ENCODE measurements around the gene HEATR5A.

HEATR5A gene

GRCh38 chr14:31275731-31276130 lies 144.6 kb downstream of the HEATR5A start:
- H3K79me2 ChIP-seq (ENCODE audit: insufficient read depth, low read depth), result no peaks in the 10 kb centered on the region
- H3K36me3 ChIP-seq (ENCODE audit: insufficient read depth), result no peaks in the 10 kb centered on the region
- H3K4me3 ChIP-seq (IDR thresholded peaks at IDR 0.05; ENCODE audit: insufficient read depth, low read depth, low read length), result no peak overlapping the region
- no peaks in the 10 kb centered on the region for H3K27me3 ChIP-seq (ENCODE audit: insufficient read depth, low read depth)
- TF ChIP-seq CTCF (conservative IDR thresholded peaks at IDR 0.05; ENCODE audit: low read depth, low read length), result no peak
- H2AFZ ChIP-seq (ENCODE audit: low read depth), result no peak overlapping the region
- no peaks in the 10 kb centered on the region for H4K20me1 ChIP-seq (ENCODE audit: insufficient read depth)
- no peak overlapping the region for H3K27ac ChIP-seq
- no peak overlapping the region for H3K9ac ChIP-seq
- H3K4me1 ChIP-seq (ENCODE audit: low read depth, poor library complexity, severe bottlenecking), result no peaks in the 10 kb centered on the region
- H3K4me2 ChIP-seq, result no peak overlapping the region

- no peak overlapping the region for H3K27ac ChIP-seq
- no peak overlapping the region for H2AFZ ChIP-seq (ENCODE audit: low read depth)
- no peaks in the 10 kb centered on the region for H3K36me3 ChIP-seq (ENCODE audit: insufficient read depth)
- no peak overlapping the region for H3K4me3 ChIP-seq (IDR thresholded peaks at IDR 0.05; ENCODE audit: insufficient read depth, low read depth, low read length)
- no peaks in the 10 kb centered on the region for H3K27me3 ChIP-seq (ENCODE audit: insufficient read depth, low read depth)
- no peaks in the 10 kb centered on the region for H3K4me1 ChIP-seq (ENCODE audit: low read depth, poor library complexity, severe bottlenecking)
- TF ChIP-seq CTCF (conservative IDR thresholded peaks at IDR 0.05; ENCODE audit: low read depth, low read length), result no peak
- H4K20me1 ChIP-seq (ENCODE audit: insufficient read depth), result no peaks in the 10 kb centered on the region
- H3K79me2 ChIP-seq (ENCODE audit: insufficient read depth, low read depth), result no peaks in the 10 kb centered on the region
- no peak overlapping the region for H3K4me2 ChIP-seq
- H3K9ac ChIP-seq, result no peak overlapping the region
Measured at GRCh38 chr14:31271648-31272047, 148.7 kb downstream of the HEATR5A start.

- TF ChIP-seq CTCF (conservative IDR thresholded peaks at IDR 0.05; ENCODE audit: low read depth, low read length), result peak; percentile 62
- Histone ChIP-seq H4K20me1 (ENCODE audit: insufficient read depth) (no peaks in the 10 kb centered on the region), H2AFZ (ENCODE audit: low read depth) (no peak overlapping the region), H3K4me2 (no peak overlapping the region), H3K4me3 (IDR thresholded peaks at IDR 0.05; ENCODE audit: insufficient read depth, low read depth, low read length) (no peak overlapping the region), H3K36me3 (ENCODE audit: insufficient read depth) (no peaks in the 10 kb centered on the region), H3K27me3 (ENCODE audit: insufficient read depth, low read depth) (no peaks in the 10 kb centered on the region), H3K79me2 (ENCODE audit: insufficient read depth, low read depth) (no peaks in the 10 kb centered on the region), H3K4me1 (ENCODE audit: low read depth, poor library complexity, severe bottlenecking) (no peaks in the 10 kb centered on the region), H3K27ac (no peak overlapping the region), H3K9ac (no peak overlapping the region)
Measured at GRCh38 chr14:31270196-31270772, 150.1 kb downstream of the HEATR5A start.

DNA sequence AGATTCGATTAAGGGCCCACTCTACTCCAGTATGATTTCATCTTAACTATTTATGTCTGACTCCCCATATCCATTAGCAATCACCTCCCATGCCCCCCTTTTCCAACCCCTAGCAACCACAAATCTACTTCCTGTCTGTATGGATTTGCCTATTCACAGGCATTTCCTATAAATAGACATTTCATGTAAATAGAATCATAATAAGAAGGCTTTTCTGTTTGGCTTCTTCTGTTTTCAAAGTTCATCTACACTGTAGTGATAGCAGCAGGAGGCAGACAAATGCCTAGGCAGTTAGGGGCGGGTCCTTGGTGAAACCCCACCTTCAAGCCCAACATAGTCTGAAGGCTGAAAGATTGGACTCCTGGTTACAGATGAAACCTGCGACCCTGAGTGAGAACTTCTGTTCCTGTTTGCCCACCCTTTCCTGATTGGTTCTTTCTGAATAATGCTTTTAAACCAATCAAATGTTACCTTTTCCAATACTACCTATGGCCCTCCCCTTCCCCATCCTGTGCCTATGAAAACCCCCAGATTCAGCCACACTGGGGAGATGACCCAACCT lies 150.6 kb downstream of the HEATR5A start:
- no peaks in the 10 kb centered on the region for H3K4me1 ChIP-seq (ENCODE audit: low read depth, poor library complexity, severe bottlenecking)
- no peaks in the 10 kb centered on the region for H3K27me3 ChIP-seq (ENCODE audit: insufficient read depth, low read depth)
- H3K27ac ChIP-seq, result no peak overlapping the region
- H3K79me2 ChIP-seq (ENCODE audit: insufficient read depth, low read depth), result no peaks in the 10 kb centered on the region
- H3K4me2 ChIP-seq, result no peak overlapping the region
- no peak for TF ChIP-seq CTCF (conservative IDR thresholded peaks at IDR 0.05; ENCODE audit: low read depth, low read length)
- H4K20me1 ChIP-seq (ENCODE audit: insufficient read depth), result no peaks in the 10 kb centered on the region
- H3K4me3 ChIP-seq (IDR thresholded peaks at IDR 0.05; ENCODE audit: insufficient read depth, low read depth, low read length), result no peak overlapping the region
- H3K9ac ChIP-seq, result no peak overlapping the region
- H2AFZ ChIP-seq (ENCODE audit: low read depth), result no peak overlapping the region
- no peaks in the 10 kb centered on the region for H3K36me3 ChIP-seq (ENCODE audit: insufficient read depth)

Data from KMS-11 (cell line).